Fibroblast of skin of back (primary cell): ENCODE measurements around the gene SLC10A4. TPM values are rescaled to one million over a fixed set of nuclear protein-coding genes. Genes with fewer than 3 reads are reported as not detected.
A peak's percentile ranks its signal among the peaks of the same experiment; 100 is the strongest.
"Not testable (repeated sequence)": the region's sequence is repeated elsewhere in the genome, so short reads cannot be mapped to it uniquely, and the experiment has no call there.

Source experiments
- DNase-seq: peaks from one replicate; pipeline ENCODE4 v3.0.0-alpha.2; 2013
- polyA plus RNA-seq, 2 experiments: library from polyadenylated mRNA; unstranded; fragments of 120-200 nt; gene quantifications; one replicate each; pipeline ENCODE4 v1.2.1, GENCODE V29; 2013; ENCODE audit not compliant: insufficient read length in 2 of 2

Gene SLC10A4, protein sequence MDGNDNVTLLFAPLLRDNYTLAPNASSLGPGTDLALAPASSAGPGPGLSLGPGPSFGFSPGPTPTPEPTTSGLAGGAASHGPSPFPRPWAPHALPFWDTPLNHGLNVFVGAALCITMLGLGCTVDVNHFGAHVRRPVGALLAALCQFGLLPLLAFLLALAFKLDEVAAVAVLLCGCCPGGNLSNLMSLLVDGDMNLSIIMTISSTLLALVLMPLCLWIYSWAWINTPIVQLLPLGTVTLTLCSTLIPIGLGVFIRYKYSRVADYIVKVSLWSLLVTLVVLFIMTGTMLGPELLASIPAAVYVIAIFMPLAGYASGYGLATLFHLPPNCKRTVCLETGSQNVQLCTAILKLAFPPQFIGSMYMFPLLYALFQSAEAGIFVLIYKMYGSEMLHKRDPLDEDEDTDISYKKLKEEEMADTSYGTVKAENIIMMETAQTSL
- 0.06 TPM for polyA plus RNA-seq (2013, experiment 1 of 2; ENCODE audit: insufficient read length)
- polyA plus RNA-seq (2013, experiment 2 of 2; ENCODE audit: insufficient read length) = not detected

GRCh38 chr4:48483006-48483776, at the start of gene SLC10A4:
SLC10A4 (plus strand) TSS chr4:48483343; CDS start chr4:48483562, 219 bp downstream.
- DNase-seq = no peak

- DNase-seq = no peak
These were observed 46.8 kb upstream of the SLC10A4 start for GRCh38 chr4:48436318-48436717.

DNA sequence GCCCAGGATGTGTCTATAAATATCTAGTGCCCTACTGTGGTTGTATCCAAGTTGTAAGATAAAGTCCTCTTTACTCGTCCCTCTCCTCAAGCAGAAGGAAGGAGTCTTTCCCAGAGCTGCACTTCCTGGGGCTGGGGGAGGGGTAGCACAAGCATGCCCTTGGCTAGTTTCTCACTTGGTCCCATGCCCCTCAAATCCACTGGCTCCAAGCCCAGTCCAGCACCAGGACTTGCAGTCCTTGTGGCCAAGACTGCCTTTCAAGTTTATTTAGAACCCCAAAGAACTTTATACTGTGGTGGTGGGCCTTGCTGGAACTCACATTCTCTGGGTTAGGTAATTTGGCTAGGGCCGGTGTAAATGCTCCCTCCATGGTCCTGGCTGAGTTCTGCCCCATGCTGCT, 43.2 kb upstream of the SLC10A4 start:
- peak; percentile 7 for DNase-seq

- DNase-seq = not testable (repeated sequence)
These were observed 42.2 kb upstream of the SLC10A4 start for GRCh38 chr4:48440914-48441313.

DNA sequence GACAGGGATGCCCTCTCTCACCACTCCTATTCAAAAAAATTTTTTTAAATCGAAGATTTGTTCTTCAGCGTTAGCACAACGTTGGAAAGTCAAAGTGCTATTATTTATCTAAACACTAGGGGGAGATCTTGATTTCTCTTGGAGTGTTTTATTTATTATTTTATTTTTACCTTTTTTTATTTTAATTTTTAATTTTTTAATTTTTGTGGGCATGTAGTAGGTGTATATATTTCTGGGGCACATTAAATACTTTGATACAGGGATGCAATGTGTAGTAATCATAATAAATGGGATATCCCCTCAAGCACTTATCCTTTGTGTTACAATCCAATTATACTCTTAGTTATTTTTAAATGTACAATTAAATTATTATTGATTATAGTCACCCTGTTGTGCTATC, 37.4 kb upstream of the SLC10A4 start:
- DNase-seq = peak; percentile 20

DNA sequence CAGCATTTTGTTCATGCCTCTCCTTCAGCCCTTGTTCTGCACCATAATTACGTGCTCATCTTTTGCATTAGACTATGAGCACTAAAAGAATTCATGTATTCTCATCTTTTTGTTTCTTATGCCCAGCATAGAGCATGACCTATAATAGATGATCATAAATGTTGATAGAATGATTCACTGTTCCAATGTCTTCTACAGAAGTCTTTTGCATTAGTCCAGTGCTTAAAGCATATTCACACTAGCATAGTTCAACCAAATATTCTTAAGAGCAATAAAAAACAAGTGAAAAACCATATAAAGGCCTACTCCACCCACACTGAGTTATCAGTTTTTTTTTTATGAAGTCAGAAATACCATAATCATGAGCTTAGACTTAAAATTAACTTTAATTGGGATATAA, 36.5 kb upstream of the SLC10A4 start:
- DNase-seq = no peak

GRCh38 chr4:48449151-48449550, 34.0 kb upstream of the SLC10A4 start:
- DNase-seq = no peak

- DNase-seq = no peak
These were observed 32.4 kb upstream of the SLC10A4 start for GRCh38 chr4:48450740-48451139.

GRCh38 chr4:48451656-48452055, 31.5 kb upstream of the SLC10A4 start:
- DNase-seq = not testable (repeated sequence)

DNA sequence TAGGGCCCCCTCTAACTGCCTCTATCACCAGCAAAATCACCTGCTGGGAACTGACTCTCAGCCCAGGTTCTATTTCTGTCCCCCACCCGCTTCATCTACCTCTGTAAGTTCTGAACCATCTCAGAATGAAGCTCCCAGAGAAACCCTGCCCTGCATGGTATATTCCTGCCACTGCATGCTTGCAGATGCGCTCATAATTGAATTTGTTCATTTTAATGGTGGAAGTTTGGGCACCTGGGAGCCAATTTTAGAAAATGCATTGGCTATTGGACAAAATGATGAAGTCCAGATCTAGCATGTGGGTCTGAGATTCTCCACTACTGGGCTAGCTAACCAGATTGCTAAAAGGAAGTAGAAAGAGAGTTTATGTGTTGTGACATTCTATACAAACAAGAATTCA, 28.6 kb upstream of the SLC10A4 start:
- DNase-seq = no peak

- DNase-seq = no peak
These were observed 22.1 kb upstream of the SLC10A4 start for GRCh38 chr4:48461000-48461399.

DNA sequence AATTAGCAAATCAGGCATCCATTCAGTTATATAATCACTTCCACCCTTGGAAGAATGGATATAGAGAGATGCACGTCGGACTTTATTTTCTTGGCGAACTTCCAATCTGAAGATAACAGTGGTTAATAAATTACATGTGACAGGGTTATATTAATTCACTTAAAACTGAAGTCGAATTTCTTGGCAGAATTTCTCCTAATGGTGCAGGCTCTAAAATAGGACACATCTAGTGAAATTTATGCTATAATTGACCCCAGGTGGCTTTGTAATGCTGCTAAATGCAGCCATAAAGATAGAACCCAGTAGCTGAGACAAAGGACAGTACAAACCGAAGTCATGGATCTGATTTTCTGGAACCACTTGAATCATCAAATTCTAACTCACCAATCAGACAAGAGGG, 20.8 kb upstream of the SLC10A4 start:
- DNase-seq = no peak

DNA sequence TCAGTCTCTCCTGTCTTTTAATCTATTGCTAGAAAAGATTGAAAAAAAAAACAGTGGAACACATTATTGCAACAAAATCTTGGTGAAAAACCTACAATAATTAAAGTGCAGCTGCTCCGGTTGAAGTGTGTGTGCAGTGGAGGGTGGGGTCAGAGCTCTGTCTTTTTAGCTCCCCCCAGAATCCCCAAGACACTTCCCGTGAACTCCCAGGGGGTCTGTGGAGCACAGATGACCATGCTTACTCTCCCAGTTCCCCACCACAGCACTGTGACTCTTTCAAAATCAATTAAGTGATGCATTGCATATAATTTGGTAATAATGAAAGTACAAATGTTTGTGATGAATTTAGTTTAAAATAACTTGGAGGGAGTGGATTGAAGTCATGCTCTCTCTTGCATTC, 15.7 kb upstream of the SLC10A4 start:
- DNase-seq = no peak

GRCh38 chr4:48467891-48468290, 15.3 kb upstream of the SLC10A4 start:
- no peak for DNase-seq

DNA sequence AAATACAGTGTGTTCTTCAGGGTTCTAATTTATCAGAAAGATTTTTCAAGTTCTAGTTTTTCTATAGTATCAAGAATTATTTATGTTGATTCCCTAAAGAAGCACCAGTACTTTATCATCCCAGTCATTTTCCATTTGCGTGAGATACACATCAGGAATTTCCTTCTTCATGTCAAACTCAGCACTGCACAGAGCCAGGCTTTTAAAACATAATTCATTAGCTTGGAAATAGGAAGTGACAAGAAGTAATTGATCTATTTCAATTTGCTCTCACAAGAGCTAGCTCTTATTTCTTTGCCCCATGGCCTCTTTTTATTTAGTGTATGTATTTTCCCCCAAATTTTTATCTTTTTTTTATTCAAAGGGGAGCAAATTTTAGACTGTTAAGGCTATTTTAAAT, 13.0 kb upstream of the SLC10A4 start:
- no peak for DNase-seq

DNA sequence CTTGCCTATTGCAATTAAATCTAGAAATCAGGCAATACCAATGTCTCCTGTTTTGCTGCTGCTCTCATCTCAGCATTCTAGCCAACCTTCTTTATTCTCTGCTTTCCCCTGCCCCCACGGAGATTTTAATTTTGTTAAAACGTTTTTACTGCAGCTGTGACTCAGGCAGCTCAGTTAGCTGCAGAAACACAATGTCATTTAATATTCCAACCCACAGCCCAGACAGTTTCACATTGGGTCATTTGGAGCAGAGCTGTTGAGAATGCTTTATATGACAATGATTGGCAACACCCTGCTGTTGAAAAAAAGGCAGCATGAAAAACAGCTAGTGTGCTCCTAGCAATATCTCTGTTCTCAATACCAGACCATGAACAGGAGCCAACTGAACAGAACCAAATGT, 12.6 kb upstream of the SLC10A4 start:
- peak; percentile 12 for DNase-seq

DNA sequence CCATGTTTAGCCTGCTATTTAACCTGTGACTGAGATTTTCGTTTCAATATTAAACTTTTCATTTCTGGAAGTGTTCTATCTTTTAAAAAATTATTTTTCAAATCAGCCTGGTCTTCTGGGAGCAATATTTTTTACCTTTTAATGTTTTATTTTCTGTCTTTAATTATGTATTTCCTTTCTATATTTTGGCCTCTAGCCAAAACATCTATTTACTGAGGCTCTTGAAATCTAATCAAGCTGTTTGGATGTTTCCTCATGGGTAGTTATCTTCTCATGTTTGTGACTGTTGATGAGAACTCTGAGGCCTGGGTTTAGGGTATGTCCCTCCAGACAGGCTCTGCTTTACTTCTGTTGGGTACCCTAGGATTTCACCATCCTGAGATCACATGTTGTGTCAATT, 10.3 kb upstream of the SLC10A4 start:
- no peak for DNase-seq

GRCh38 chr4:48475770-48476169, 7.4 kb upstream of the SLC10A4 start:
- no peak for DNase-seq

DNA sequence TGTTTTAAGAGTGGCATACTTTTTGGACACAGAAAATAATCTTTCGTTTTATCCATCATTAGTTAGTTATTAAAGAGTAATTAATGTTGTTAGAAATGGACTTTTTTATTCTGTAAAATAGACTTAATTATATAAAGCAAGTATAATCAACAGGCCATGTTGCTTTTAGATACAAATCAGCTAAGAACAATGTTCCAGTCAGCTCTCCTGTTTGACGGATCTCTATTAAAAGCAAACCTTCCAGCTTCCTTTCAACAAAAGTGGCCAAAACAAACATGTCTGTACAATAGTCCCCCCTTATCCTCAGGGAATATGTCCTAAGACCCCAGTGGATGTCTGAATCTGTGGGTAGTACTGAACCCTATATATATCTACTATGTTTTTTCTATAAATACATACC, 4.9 kb upstream of the SLC10A4 start:
- no peak for DNase-seq

GRCh38 chr4:48481581-48481980, 1.6 kb upstream of the SLC10A4 start:
- DNase-seq = no peak

- DNase-seq = no peak
These were observed 792 bp downstream of the SLC10A4 start for GRCh38 chr4:48483777-48484493.

GRCh38 chr4:48484494-48485168, 1.5 kb downstream of the SLC10A4 start:
- DNase-seq = no peak

- no peak for DNase-seq
These were observed 6.5 kb downstream of the SLC10A4 start for GRCh38 chr4:48489683-48490011.
